RCC 7860 (cell line): ENCODE measurements around the gene MRPL16.

ENCODE experiments used
- DNase-seq: peaks from one replicate; pipeline ENCODE4 v3.0.0-alpha.2; 2015; ENCODE audit warnings: low spot score
- FAIRE-seq: peaks from 2 replicates; lab custom pipeline; 2012; peaks lifted over from hg19 to GRCh38; lab: Jason Lieb, UNC

The MRPL16 gene

DNA sequence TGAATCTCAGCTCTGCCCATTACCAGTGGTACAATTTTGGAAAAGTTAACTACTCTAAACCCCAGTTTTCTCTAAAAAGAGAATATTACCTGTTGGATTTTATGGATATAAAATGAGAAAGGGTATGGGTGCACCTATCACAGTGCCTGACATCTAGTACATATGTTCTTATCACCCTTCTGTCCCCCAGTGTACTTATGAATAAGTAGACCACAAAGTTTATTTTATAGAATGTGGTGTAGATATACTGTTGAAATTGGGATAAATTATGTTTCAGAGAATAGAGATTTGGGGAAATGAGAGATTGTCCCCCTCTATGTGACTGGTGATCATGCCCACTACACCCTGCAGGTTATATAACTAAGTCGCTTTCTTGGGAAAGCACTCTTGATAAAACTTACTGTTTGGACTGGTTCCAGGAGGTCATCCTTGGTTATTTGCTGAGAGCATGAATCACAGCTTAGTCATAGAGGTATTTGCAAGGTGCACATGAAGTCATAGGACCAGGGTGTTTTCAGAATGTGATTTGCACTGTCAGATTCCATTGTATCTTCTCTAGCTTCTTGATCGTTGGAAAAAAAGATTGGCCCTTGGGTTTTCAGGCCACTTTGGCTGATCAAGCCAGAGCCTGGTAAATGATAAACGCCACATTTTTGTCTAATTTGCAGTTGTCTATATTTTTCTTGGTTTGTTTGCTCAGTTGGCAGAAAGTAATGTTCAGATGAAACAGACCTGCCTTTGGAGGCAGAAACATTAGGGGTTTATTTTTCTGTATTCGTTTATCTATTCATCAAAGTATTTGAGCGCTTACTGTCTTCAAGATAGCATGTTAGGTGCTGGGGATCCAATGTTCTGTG, 34.1 kb downstream of the MRPL16 start:
- peak; percentile 86 for DNase-seq
- peak; percentile 89 for FAIRE-seq

DNA sequence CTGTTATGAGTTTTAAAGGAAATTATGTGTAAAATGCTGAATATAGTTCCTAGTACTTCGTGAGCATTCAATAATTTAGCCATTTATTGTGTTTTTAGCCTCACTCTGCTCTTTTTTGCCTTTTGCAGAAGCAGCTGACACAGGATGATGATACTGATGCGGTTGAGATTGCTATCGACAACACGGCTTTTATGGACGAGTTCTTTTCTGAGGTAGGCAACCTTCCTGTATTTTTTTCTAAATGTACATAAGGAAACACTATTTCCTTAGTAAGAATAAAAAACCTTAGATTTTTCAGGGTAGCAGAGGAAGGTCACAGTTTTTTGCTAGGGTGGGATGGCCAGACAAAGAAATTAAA, 37.5 kb downstream of the MRPL16 start:
- DNase-seq (no peak), FAIRE-seq (no peak)

DNA sequence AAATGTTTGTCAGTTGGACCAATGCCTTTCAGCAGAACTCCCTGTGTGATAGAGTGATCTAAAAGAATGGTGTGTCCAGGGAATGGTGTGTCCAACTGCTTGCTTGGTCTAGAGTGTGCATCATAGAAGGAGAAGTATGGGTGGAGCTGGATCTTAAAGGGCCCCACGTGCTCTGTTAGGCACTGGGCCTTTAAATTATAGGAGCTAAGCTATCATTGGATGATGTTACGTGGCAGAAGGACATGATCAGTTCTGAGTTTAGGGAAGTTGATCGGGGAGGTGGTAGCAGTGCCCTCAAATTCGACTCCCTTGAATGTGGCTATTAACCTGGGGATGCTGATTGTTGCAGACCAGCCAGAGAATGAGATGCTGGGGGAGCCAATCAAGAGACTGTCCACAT, 39.0 kb downstream of the MRPL16 start:
- FAIRE-seq, result no peak

DNA sequence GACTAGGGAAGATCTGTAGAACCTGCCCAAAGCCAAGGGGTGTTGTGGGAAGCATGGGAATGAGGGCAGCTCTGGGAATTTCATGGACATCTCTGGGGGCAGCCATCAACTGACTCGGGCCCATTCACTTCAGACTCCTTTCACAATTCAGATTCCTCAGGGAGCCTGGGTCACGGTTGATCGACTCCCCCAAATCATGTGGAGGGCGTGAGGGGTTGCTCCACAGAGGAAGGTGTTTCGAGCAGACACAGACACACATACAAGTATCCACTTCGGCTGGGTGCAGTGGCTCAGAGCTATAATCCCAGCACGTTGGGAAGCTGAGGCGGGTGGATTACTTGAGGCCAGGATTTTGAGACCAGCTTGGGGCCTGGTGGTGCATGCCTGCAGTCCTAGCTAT, 39.7 kb downstream of the MRPL16 start:
- no peak for DNase-seq
- FAIRE-seq, result no peak

More for the DNA sequence above, 39.0 kb downstream of the MRPL16 start:
- DNase-seq, result no peak

DNA sequence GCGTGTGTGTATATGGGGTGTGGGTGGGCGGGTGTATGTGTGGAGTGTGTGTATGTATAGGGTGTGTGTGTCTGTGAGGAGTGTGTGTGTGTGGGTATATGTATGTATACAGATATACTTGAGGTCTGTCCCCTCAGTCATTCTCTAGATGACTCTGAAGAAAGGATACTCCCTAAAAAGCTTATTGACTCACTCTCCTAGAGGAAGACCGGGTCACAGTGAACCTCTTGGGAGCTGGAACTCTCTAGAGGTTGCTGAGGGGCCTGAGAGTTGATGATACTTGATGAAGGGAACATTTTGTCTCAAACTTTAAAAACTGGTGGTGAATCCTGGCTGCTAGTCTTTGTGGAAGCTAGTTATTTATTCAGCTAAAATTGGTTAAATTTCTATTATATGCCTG, 40.3 kb downstream of the MRPL16 start:
- FAIRE-seq (no peak), DNase-seq (no peak)

DNA sequence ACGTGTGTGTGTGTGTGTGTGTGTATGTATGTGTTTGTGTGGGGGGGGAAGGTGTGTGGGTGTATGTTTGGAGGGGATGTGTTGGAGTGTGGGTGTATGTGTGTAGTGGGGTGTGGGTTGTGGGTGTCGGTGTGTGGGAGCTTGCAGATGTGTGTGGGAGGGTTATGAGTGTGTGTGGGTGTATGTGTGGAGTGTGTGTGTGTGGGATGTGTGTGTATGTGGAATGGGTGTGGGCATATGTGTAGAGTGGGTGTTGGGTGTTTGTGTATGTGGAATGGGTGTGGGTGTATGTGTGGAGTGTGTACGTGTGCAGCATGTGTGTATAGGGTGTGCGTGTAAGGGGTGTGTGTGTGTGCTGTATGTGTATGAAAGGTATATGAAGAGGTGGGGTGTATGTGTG, 40.8 kb downstream of the MRPL16 start:
- FAIRE-seq, result no peak

DNA sequence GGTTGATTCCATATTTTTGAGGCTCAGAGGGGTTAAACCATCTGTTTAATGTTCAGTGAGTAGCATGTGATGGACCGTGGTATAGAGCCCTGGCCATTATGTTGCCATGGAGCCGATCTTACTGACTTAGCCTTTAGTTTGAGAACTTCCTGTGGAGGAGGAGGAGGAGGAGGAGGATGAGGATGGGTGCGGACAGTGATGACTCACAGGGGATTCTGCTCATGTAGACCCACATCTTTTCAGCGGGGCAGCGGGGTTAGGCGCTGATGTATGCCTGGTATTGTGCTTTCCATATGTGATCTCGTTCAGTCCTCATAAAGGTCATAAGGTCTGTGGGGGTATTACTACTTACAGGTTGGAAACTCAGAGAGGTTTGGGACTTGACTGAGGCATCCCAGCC, 41.5 kb downstream of the MRPL16 start:
- DNase-seq (peak; percentile 38), FAIRE-seq (no peak)

More for the DNA sequence above, 40.8 kb downstream of the MRPL16 start:
- DNase-seq, result no peak

DNA sequence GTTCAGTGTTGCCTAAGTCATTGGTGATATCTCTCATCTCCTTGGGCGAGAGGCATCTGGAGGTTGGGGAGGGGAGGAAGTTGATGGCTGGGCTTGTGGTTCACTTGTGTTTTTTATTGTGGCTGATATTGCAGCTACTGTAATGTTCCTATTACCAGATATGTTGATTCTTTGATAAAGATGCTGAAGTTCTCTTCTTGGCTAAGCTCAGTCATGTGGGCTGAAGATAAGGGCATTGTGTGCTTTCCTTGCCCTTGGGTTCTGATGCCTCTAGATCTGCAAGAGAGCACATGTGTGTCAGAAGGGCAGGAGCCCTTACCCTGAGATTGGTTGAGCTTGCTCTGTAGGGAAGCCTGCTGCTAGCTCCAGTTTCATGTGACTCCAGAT, 43.4 kb downstream of the MRPL16 start:
- DNase-seq, result no peak
- FAIRE-seq, result no peak

DNA sequence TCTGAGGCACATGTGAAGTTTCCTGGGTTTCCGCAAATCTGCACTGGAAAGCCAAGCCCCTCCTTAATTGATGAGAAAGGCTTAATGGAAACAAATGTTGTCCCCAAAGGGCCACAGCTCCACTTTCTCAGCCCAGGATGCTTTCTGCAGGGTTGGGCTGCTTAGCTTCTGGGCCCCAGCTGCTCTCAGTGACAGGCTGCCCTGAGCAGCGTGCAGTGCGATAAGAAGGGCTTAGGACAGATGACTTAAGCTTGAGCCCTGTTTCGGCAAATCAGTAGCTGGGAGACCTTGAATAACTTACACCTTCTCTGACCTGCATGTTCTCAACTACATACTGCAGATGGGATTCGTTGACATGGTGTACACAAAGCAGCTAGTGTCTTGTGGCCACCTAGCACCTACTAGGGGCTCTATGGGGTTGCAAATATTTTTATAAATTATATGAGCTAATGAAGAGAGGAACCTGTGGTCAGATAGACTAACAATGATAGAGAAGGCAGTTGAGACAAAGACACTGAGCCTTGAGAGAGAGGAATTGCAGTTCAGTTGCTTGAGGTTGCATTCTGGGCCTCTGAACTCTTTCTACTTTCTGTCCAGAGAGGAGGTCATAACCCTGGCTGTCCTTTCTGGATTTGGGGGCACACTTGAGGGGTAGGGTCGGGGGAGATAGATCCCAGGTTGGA, 43.9 kb downstream of the MRPL16 start:
- FAIRE-seq (no peak), DNase-seq (no peak)

DNA sequence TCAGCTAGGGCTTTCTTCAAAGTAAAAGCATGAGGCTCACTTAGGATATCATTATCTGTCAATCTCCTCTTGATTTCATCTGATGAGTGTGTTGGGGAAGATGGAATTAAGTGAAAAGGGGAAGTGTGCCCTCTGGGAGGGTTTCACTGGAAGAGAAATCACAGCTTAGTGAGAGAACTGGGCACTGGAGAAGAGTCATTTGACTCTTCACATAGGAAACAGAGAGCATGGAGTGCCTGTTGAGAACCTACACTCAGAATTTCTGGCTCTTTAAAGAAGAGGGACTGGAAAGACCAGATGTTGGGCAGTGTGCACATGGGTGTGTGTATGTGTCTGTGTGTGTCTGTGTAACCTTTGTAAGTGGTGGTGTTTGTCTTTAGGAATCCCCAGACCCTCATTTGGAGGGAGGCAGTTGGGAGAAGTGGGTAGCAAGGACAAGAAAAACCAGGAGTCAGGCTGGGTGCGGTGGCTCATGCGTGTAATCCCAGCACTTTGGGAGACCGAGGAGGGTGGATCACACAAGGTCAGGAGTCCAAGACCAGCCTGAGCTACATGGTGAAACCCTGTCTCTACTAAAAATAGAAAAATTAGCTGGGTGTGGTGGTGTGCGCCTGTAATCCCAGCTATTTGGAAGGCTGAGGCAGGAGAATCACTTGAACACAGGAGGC, 45.4 kb downstream of the MRPL16 start:
- no peak for FAIRE-seq
- no peak for DNase-seq

DNA sequence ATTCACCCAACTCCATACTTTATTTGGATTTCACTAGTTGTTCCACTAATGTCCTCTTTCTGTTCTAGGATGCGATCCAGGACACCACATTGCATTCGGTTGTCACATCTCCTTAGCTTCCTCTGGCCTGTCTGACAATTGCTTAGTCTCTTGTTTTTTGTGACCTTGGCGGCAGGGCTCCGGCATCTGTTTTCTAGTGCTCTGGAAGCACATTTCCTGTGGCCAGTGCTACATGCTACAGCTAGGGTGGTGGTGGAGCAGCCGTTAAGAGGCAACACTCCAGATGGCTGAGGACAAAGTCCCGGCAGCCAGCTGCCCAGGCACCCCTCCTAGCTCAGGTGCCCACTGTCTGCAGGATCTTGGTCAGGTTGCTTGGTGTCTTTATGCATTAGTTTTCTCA, 48.6 kb downstream of the MRPL16 start:
- FAIRE-seq (no peak), DNase-seq (no peak)

DNA sequence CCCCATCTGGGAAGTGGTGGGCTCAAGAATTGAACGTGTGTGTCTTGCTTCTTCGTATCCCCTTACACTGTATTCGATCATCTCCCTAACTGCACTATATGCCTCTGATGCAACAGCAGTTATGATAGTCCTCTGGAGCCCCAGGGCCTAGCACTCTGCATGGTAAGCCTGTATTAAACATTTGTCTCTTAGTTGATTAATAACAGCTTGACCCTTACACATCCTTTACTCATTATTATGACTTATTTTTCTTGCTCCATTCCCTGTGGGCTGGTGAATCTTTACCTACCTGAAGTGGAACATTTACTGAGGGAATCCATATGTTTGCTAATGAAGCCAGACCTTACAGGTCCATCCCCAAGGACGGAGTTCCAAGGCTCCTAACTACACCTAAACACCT, 49.8 kb downstream of the MRPL16 start:
- FAIRE-seq, result peak; percentile 82
- peak; percentile 29 for DNase-seq

DNA sequence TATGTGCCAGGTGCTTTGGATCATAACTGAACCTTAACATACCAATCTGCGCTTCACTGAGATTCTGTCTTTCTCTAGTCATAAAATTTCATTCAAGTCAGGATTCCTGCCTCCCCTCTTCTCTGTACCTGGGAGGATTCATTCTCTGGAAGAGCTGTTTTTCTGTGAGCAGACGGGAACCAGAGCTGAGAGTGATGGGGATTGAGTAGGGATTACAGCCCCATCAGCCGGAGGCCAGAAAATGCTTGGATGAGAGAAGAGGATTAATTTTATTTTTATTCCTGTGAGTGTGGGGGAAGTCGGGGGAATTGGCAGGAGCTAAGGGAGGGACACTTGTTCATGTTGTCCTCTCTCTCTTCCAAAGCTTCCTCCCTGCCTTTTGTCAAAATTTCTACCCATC, 50.7 kb downstream of the MRPL16 start:
- FAIRE-seq (no peak), DNase-seq (no peak)

DNA sequence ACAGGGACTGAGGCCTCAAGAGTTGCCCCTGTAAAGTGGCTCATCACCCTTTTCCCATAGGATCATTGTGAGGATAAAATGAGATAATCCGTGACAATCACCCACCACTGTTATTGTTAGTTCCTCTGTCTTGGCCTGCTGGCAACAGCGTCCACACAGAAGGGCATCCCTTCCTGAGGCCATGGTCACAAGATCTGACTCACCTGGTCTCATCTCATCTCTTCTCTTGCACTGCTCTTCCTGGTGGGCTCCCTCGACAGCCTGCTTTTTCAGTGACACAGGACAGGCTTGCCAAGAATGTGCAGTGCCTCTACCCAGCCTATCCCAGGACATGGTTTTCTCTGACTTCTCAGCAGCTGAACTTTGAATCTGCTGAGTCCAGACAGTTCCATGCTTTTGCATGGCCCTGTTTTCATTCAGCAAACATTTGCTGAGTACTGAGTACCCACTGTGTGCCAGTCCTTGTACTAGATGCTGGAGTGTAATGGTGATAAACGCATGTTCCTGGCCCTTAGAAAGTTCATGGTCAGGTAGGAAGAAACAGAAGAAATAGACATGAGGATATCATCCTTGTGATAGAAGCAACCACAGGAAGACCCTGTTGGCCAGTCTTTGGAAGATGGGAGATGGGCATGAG, 52.1 kb downstream of the MRPL16 start:
- no peak for FAIRE-seq
- DNase-seq, result no peak

DNA sequence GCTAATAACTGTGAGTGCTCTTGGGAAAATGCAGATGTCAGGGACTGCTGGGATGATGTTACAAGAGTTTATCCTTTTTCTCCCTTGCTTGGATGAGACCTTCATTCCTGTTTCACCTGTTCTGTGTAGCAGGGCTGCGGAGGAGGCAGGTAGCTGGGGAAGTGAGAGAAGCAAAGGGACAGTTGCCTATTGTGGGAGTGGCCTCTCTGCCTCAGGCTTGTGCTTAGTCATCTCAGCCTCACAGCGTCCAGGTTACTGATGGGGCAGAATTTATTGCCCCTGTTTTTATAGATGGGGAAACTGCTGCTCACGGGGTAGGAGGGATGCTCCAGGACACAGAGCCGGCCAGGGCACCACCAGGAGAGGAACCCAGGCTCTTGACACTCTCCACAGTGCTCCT, 53.7 kb downstream of the MRPL16 start:
- FAIRE-seq, result peak; percentile 15
- DNase-seq, result peak; percentile 22

DNA sequence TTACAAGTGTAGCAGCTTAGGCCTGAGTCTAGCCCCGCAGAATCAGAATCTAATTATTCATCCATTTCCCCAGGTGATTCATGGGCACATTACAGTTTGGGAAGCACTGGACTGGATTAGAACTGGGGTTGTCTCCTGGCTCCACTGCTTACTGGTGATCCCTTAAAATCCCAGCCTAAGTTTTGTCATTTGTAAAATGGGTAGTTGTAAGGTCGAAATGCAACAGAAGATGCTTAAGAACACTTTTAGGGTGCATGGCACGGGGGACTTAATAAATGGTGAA, 54.1 kb downstream of the MRPL16 start:
- DNase-seq, result peak; percentile 15
- FAIRE-seq, result no peak
